ENCODE results near the gene RNF5. TPM values are rescaled to one million over a fixed set of nuclear protein-coding genes. Genes with fewer than 3 reads are reported as not detected.

The RNF5 gene
- total and polyA plus RNA-seq, 2 of the 4 experiments (the other 2 are of a cell fraction): 18.8 to 41.4 TPM

DNA sequence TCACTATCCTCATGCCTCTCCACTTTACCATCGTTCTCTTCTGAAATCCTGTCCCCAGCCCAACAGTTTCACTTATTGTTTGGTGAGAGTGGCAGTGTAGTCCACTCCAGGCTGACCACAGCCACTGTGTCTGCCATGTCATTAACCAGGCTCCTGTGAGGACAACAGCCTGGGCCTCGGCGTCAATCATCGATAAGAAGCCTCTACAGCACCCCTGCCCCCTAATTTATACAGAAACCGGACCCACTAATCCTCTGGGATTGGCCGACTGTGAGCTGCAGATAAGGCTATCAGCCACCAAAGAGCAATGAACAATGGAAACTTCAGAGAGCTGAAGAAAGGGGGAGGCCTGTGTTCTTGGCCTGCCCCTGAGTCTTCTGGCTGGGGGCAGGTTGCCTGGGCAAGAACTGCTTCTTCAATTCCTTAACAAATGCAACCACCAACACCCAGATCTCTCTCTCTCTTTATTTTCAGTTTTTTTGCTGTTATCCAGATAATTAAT is 10.4 kb upstream of the RNF5 start:
- Histone ChIP-seq H3K4me3 (ENCODE audit: insufficient read depth, low read depth, low read length) (no peak overlapping the region), H4K5ac (ENCODE audit: low read depth, low read length) (no peak overlapping the region), H3K56ac (ENCODE audit: extremely low read depth, insufficient read depth, low read length) (no peak overlapping the region), H2BK5ac (ENCODE audit: low read depth, low read length, poor library complexity, severe bottlenecking) (no peak overlapping the region), H3K4me2 (ENCODE audit: low read depth, low read length) (no peak overlapping the region), H4K8ac (ENCODE audit: low read depth in 2 of 2, low read length in 2 of 2) (no peak overlapping the region), H2BK120ac (ENCODE audit: low read depth, low read length) (no peak overlapping the region), H4K20me1 (ENCODE audit: insufficient read depth, low read length) (no peaks in the 10 kb centered on the region), H3K9ac (ENCODE audit: low read depth, low read length) (no peak overlapping the region), H3K14ac (replicated peaks; ENCODE audit: low read depth, low read length) (no peak overlapping the region), H3K27ac (ENCODE audit: insufficient read depth, low read length) (no peak overlapping the region), H3K18ac (ENCODE audit: low read depth, low read length) (no peak overlapping the region), H2AK5ac (ENCODE audit: low read depth, low read length) (no peak overlapping the region), H3K9me1 (ENCODE audit: insufficient read depth, low read length) (peaks cover 13% of the 10 kb centered on the region), H2AK9ac (replicated peaks; ENCODE audit: low read depth, low read length, poor library complexity) (no peak overlapping the region), H4K91ac (ENCODE audit: insufficient read depth, low read depth, low read length) (no peak overlapping the region), H3K36me3 (ENCODE audit: control insufficient read depth, insufficient read depth, low read length) (peaks cover 56% of the 10 kb centered on the region), H3K27me3 (ENCODE audit: control insufficient read depth, insufficient read depth, low read length) (no peaks in the 10 kb centered on the region), H3K4ac (ENCODE audit: low read depth, low read length) (no peak overlapping the region), H3K23ac (ENCODE audit: low read depth, low read length) (no peak overlapping the region), H3K9me3 (ENCODE audit: control insufficient read depth, insufficient read depth, low read length) (no peaks in the 10 kb centered on the region), H2BK15ac (ENCODE audit: low read depth, low read length) (no peak overlapping the region), H3K4me1 (ENCODE audit: control insufficient read depth, insufficient read depth, low read length) (peaks cover 3% of the 10 kb centered on the region; the same call in 1 of the 2 replicates), H2AFZ (replicated peaks; ENCODE audit: low read length, poor library complexity) (no peak overlapping the region), H2BK20ac (ENCODE audit: low read depth, low read length) (no peak overlapping the region), H3K79me1 (ENCODE audit: low read depth in 1 of 2, low read length in 2 of 2) (peaks cover 5 to 26% of the 10 kb centered on the region in 2 experiments; a peak in 3 of 4 replicates)
- no TSS peak for BruUV-seq (replicated peaks)
- dilution Hi-C loops (cut with HindIII; ENCODE audit: low sequenced_read_pairs, unreplicated experiment): no loop called here
- POLR2A ChIA-PET (ENCODE audit: unreplicated experiment): interaction anchor here (1.0 kb wide), 1 partner anchor 9 kb away, joined by 3 read pairs; no protein-coding TSS in a partner anchor
- no CpG with 5 or more reads among the region's 6 CpGs for WGBS, 2 experiments (ENCODE audit: extremely low coverage in 2 of 2, insufficient read length in 1 of 2)
- ATAC-seq (ENCODE audit: low read depth): no peak
- in situ Hi-C loops (cut with MboI; ENCODE audit: low sequenced_read_pairs): no loop called here
- intact Hi-C loops (cut with micrococcal nuclease): no loop called here
- CTCF ChIA-PET: no interaction called here
- DNase-seq: no peak
- TF ChIP-seq MAFK (IDR thresholded peaks at IDR 0.05; ENCODE audit: low read depth, low read length) (no peak), RAD21 (IDR thresholded peaks at IDR 0.05; ENCODE audit: low read length) (no peak), RCOR1 (IDR thresholded peaks at IDR 0.05; ENCODE audit: insufficient replicate concordance, low read length) (no peak), RFX5 (IDR thresholded peaks at IDR 0.05; ENCODE audit: low read depth, low read length) (no peak), POLR2A (IDR thresholded peaks at IDR 0.05; ENCODE audit: low read depth, low read length) (no peak), BHLHE40 (IDR thresholded peaks at IDR 0.05; ENCODE audit: low read depth, low read length) (no peak)
- TF ChIP-seq, protein P1, sequence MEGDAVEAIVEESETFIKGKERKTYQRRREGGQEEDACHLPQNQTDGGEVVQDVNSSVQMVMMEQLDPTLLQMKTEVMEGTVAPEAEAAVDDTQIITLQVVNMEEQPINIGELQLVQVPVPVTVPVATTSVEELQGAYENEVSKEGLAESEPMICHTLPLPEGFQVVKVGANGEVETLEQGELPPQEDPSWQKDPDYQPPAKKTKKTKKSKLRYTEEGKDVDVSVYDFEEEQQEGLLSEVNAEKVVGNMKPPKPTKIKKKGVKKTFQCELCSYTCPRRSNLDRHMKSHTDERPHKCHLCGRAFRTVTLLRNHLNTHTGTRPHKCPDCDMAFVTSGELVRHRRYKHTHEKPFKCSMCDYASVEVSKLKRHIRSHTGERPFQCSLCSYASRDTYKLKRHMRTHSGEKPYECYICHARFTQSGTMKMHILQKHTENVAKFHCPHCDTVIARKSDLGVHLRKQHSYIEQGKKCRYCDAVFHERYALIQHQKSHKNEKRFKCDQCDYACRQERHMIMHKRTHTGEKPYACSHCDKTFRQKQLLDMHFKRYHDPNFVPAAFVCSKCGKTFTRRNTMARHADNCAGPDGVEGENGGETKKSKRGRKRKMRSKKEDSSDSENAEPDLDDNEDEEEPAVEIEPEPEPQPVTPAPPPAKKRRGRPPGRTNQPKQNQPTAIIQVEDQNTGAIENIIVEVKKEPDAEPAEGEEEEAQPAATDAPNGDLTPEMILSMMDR (conservative IDR thresholded peaks at IDR 0.05; ENCODE audit: low read depth, low read length): no peak
- TF ChIP-seq, protein P2, sequence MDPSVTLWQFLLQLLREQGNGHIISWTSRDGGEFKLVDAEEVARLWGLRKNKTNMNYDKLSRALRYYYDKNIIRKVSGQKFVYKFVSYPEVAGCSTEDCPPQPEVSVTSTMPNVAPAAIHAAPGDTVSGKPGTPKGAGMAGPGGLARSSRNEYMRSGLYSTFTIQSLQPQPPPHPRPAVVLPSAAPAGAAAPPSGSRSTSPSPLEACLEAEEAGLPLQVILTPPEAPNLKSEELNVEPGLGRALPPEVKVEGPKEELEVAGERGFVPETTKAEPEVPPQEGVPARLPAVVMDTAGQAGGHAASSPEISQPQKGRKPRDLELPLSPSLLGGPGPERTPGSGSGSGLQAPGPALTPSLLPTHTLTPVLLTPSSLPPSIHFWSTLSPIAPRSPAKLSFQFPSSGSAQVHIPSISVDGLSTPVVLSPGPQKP (IDR thresholded peaks at IDR 0.05; ENCODE audit: borderline replicate concordance, low read depth, low read length): no peak
- TF ChIP-seq, protein P3, sequence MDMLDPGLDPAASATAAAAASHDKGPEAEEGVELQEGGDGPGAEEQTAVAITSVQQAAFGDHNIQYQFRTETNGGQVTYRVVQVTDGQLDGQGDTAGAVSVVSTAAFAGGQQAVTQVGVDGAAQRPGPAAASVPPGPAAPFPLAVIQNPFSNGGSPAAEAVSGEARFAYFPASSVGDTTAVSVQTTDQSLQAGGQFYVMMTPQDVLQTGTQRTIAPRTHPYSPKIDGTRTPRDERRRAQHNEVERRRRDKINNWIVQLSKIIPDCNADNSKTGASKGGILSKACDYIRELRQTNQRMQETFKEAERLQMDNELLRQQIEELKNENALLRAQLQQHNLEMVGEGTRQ (IDR thresholded peaks at IDR 0.05; ENCODE audit: low read depth, low read length): no peak

Measured in IMR-90 (cell line).